ENCODE measurements around the gene TLE3. TPM values are rescaled to one million over a fixed set of nuclear protein-coding genes. Genes with fewer than 3 reads are reported as not detected.

TLE3 gene
- total RNA-seq, 1 donor from 2014 or later, result 13.4 TPM

- intact Hi-C loops (cut with DNase I), result no loop called here
- DNase-seq, result no peak
- ATAC-seq (ENCODE audit: poor library complexity), result no peak
These were observed 53.5 kb downstream of the TLE3 start for GRCh38 chr15:70044168-70044567.

- DNase-seq (no peak), ATAC-seq (ENCODE audit: poor library complexity) (no peak)
- intact Hi-C loops (cut with DNase I), result no loop called here
These were observed 54.1 kb downstream of the TLE3 start for GRCh38 chr15:70043590-70043989.

GRCh38 chr15:70042553-70043214 lies 55.0 kb downstream of the TLE3 start:
- DNase-seq (no peak), ATAC-seq (ENCODE audit: poor library complexity) (no peak)
- intact Hi-C loops (cut with DNase I), result no loop called here

GRCh38 chr15:70039917-70040316 lies 57.8 kb downstream of the TLE3 start:
- no peak for DNase-seq
- intact Hi-C loops (cut with DNase I), result no loop called here
- no peak for ATAC-seq (ENCODE audit: poor library complexity)

GRCh38 chr15:70038730-70039392 lies 58.9 kb downstream of the TLE3 start:
- ATAC-seq (ENCODE audit: poor library complexity) (no peak), DNase-seq (no peak)
- intact Hi-C loops (cut with DNase I), result no loop called here

- intact Hi-C loops (cut with DNase I), result loop anchor here (2.0 kb wide), 1 partner anchor 22 kb away; no protein-coding TSS in a partner anchor
- no peak for DNase-seq
- ATAC-seq (ENCODE audit: poor library complexity), result no peak
These were observed 60.5 kb downstream of the TLE3 start for GRCh38 chr15:70037292-70037640.

- intact Hi-C loops (cut with DNase I), result loop anchor here (2.0 kb wide), 1 partner anchor 22 kb away; no protein-coding TSS in a partner anchor
- DNase-seq, result no peak
- no peak for ATAC-seq (ENCODE audit: poor library complexity)
These were observed 61.0 kb downstream of the TLE3 start for GRCh38 chr15:70036585-70037291.

GRCh38 chr15:70035719-70036077 lies 62.0 kb downstream of the TLE3 start:
- no peak for ATAC-seq (ENCODE audit: poor library complexity)
- intact Hi-C loops (cut with DNase I), result loop anchor here (2.0 kb wide), 1 partner anchor 21 kb away; no protein-coding TSS in a partner anchor
- DNase-seq, result no peak

GRCh38 chr15:70035051-70035718 lies 62.5 kb downstream of the TLE3 start:
- DNase-seq (no peak), ATAC-seq (ENCODE audit: poor library complexity) (no peak)
- intact Hi-C loops (cut with DNase I), result no loop called here

- no peak for ATAC-seq (ENCODE audit: poor library complexity)
- DNase-seq, result no peak
- intact Hi-C loops (cut with DNase I), result no loop called here
These were observed 63.1 kb downstream of the TLE3 start for GRCh38 chr15:70034596-70034995.

- ATAC-seq (ENCODE audit: poor library complexity) (no peak), DNase-seq (no peak)
These were observed 63.6 kb downstream of the TLE3 start for GRCh38 chr15:70034141-70034540.

GRCh38 chr15:70033529-70034140 lies 64.1 kb downstream of the TLE3 start:
- intact Hi-C loops (cut with DNase I), result no loop called here
- no peak for DNase-seq
- no peak for ATAC-seq (ENCODE audit: poor library complexity)

More at GRCh38 chr15:70034141-70034540, 63.6 kb downstream of the TLE3 start:
- intact Hi-C loops (cut with DNase I), result no loop called here

- DNase-seq (no peak), ATAC-seq (ENCODE audit: poor library complexity) (no peak)
- intact Hi-C loops (cut with DNase I), result no loop called here
These were observed 64.6 kb downstream of the TLE3 start for GRCh38 chr15:70033109-70033508.

- no peak for DNase-seq
- intact Hi-C loops (cut with DNase I), result no loop called here
- no peak for ATAC-seq (ENCODE audit: poor library complexity)
These were observed 65.2 kb downstream of the TLE3 start for GRCh38 chr15:70032509-70032908.

GRCh38 chr15:70031713-70032112 lies 66.0 kb downstream of the TLE3 start:
- DNase-seq, result no peak
- intact Hi-C loops (cut with DNase I), result no loop called here
- ATAC-seq (ENCODE audit: poor library complexity), result no peak

- no peak for ATAC-seq (ENCODE audit: poor library complexity)
- intact Hi-C loops (cut with DNase I), result no loop called here
- DNase-seq, result no peak
These were observed 66.5 kb downstream of the TLE3 start for GRCh38 chr15:70031261-70031660.

GRCh38 chr15:70030851-70031250 lies 66.9 kb downstream of the TLE3 start:
- DNase-seq (no peak), ATAC-seq (ENCODE audit: poor library complexity) (no peak)
- intact Hi-C loops (cut with DNase I), result no loop called here

- intact Hi-C loops (cut with DNase I), result no loop called here
- DNase-seq (no peak), ATAC-seq (ENCODE audit: poor library complexity) (no peak)
These were observed 68.4 kb downstream of the TLE3 start for GRCh38 chr15:70029297-70029701.

- intact Hi-C loops (cut with DNase I), result no loop called here
- ATAC-seq (ENCODE audit: poor library complexity), result no peak
- no peak for DNase-seq
These were observed 70.2 kb downstream of the TLE3 start for GRCh38 chr15:70027518-70027917.

Data from Right ventricle myocardium superior (tissue), 1 donor.